ENCODE results near the gene NEURL1B.

Gene NEURL1B

GRCh38 chr5:172640822-172641358 lies at the start of gene NEURL1B:
Gene NEURL1B (plus strand): TSS chr5:172641263. CDS start chr5:172641407, 144 bp downstream.
- peak within 1 kb of the TSS; percentile 36 for H3K4me3 ChIP-seq (ENCODE audit: low read depth, low read length)
- peak; percentile 77 for DNase-seq (ENCODE audit: low read depth)

GRCh38 chr5:172591636-172592035 lies 49.4 kb upstream of the NEURL1B start:
- no peak for DNase-seq (ENCODE audit: low read depth)
- no peak overlapping the region for H3K4me3 ChIP-seq (ENCODE audit: low read depth, low read length)
- TF ChIP-seq MAX (IDR thresholded peaks at IDR 0.05; ENCODE audit: low read depth, low read length) (no peak), MYC (IDR thresholded peaks at IDR 0.05; ENCODE audit: low read depth, low read length) (no peak), POLR2A (IDR thresholded peaks at IDR 0.05; ENCODE audit: extremely low read depth, insufficient read length) (no peak), CTCF (IDR thresholded peaks at IDR 0.05; ENCODE audit: low read depth, low read length) (no peak)

More at GRCh38 chr5:172640822-172641358, at the start of gene NEURL1B:
- TF ChIP-seq POLR2A (IDR thresholded peaks at IDR 0.05; ENCODE audit: extremely low read depth, insufficient read length), result no peak
- TF ChIP-seq MAX (IDR thresholded peaks at IDR 0.05; ENCODE audit: low read depth, low read length), result no peak
- no peak for TF ChIP-seq MYC (IDR thresholded peaks at IDR 0.05; ENCODE audit: low read depth, low read length)
- TF ChIP-seq CTCF (IDR thresholded peaks at IDR 0.05; ENCODE audit: low read depth, low read length), result no peak

GRCh38 chr5:172592881-172593280 lies 48.2 kb upstream of the NEURL1B start:
- no peak overlapping the region for H3K4me3 ChIP-seq (ENCODE audit: low read depth, low read length)
- no peak for DNase-seq (ENCODE audit: low read depth)
- TF ChIP-seq MYC (IDR thresholded peaks at IDR 0.05; ENCODE audit: low read depth, low read length) (no peak), CTCF (IDR thresholded peaks at IDR 0.05; ENCODE audit: low read depth, low read length) (no peak), POLR2A (IDR thresholded peaks at IDR 0.05; ENCODE audit: extremely low read depth, insufficient read length) (no peak), MAX (IDR thresholded peaks at IDR 0.05; ENCODE audit: low read depth, low read length) (no peak)

- H3K4me3 ChIP-seq (ENCODE audit: low read depth, low read length), result no peak overlapping the region
- no peak for DNase-seq (ENCODE audit: low read depth)
- no peak for TF ChIP-seq CTCF (IDR thresholded peaks at IDR 0.05; ENCODE audit: low read depth, low read length)
- TF ChIP-seq MYC (IDR thresholded peaks at IDR 0.05; ENCODE audit: low read depth, low read length), result no peak
- no peak for TF ChIP-seq POLR2A (IDR thresholded peaks at IDR 0.05; ENCODE audit: extremely low read depth, insufficient read length)
- TF ChIP-seq MAX (IDR thresholded peaks at IDR 0.05; ENCODE audit: low read depth, low read length), result no peak
These were observed 47.8 kb upstream of the NEURL1B start for GRCh38 chr5:172593306-172593705.

GRCh38 chr5:172593721-172594235 lies 47.3 kb upstream of the NEURL1B start:
- TF ChIP-seq POLR2A (IDR thresholded peaks at IDR 0.05; ENCODE audit: extremely low read depth, insufficient read length), result no peak
- no peak for TF ChIP-seq MAX (IDR thresholded peaks at IDR 0.05; ENCODE audit: low read depth, low read length)
- TF ChIP-seq CTCF (IDR thresholded peaks at IDR 0.05; ENCODE audit: low read depth, low read length), result no peak
- no peak for TF ChIP-seq MYC (IDR thresholded peaks at IDR 0.05; ENCODE audit: low read depth, low read length)
- H3K4me3 ChIP-seq (ENCODE audit: low read depth, low read length), result no peak overlapping the region
- no peak for DNase-seq (ENCODE audit: low read depth)
